Skeletal muscle satellite cell (primary cell): ENCODE results near the gene APC. TPM values are rescaled to one million over a fixed set of nuclear protein-coding genes. Genes with fewer than 3 reads are reported as not detected.

Experiments
- H3K27me3 ChIP-seq: 2 replicates; pipeline ENCODE4 v1.7.0; 2013; ENCODE audit warnings: low read length; ENCODE audit not compliant: control insufficient read depth, insufficient read depth
- H3K36me3 ChIP-seq: 2 replicates; pipeline ENCODE4 v1.7.0; 2013; ENCODE audit warnings: mild to moderate bottlenecking, control low read depth, low read length; ENCODE audit not compliant: insufficient read depth
- H3K4me1 ChIP-seq: 2 replicates; pipeline ENCODE4 v1.7.0; 2013; ENCODE audit warnings: low read length; ENCODE audit not compliant: control insufficient read depth, insufficient read depth
- H3K4me2 ChIP-seq: 2 replicates; pipeline ENCODE4 v1.7.0; 2013; ENCODE audit warnings: mild to moderate bottlenecking, low read length
- H3K4me3 ChIP-seq: 2 replicates; pipeline ENCODE4 v1.7.0; 2013; ENCODE audit warnings: low read length
- H3K9ac ChIP-seq: 2 replicates; pipeline ENCODE4 v1.7.0; 2013; ENCODE audit warnings: mild to moderate bottlenecking, low read depth, low read length, moderate library complexity
- H3K9me3 ChIP-seq: replicated peaks from 2 replicates; pipeline ENCODE4 v1.7.0; 2013; ENCODE audit warnings: mild to moderate bottlenecking, control low read depth, low read length
- total RNA-seq: library from RNA; depleted of rRNA; stranded (reverse); fragments of >200 nt; gene quantifications from 2 replicates; pipeline ENCODE4 v1.2.3, GENCODE V29; 2012; rRNA removed

Gene APC
- 48.2 and 56.6 TPM in 2 replicates for total RNA-seq

DNA sequence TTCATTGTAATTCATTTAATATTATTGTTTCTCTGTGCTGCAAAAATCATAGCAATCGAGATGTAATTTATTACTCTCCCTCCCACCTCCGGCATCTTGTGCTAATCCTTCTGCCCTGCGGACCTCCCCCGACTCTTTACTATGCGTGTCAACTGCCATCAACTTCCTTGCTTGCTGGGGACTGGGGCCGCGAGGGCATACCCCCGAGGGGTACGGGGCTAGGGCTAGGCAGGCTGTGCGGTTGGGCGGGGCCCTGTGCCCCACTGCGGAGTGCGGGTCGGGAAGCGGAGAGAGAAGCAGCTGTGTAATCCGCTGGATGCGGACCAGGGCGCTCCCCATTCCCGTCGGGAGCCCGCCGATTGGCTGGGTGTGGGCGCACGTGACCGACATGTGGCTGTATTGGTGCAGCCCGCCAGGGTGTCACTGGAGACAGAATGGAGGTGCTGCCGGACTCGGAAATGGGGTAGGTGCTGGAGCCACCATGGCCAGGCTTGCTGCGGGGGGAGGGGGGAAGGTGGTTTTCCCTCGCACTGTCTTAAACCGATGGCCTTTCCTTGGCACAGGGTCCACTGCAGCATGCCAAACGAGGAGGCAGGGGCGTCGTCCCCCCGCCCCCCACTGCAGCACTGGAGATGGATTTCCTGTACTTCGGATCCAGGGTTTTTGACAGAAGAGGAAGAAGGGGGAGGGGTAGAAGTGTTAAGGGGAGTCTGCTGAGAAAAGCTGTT is at the start of gene APC:
APC (plus strand) TSS at position 423 of the 728 bp plus-strand sequence. CDS start 17,006 bp downstream, outside the sequence.
- Histone ChIP-seq H3K36me3 (no peaks in the 10 kb centered on the region), H3K9ac (peak within 1 kb of the TSS; percentile 82), H3K4me2 (peak within 1 kb of the TSS; percentile 94), H3K9me3 (no peaks in the 10 kb centered on the region), H3K4me3 (peak within 1 kb of the TSS; percentile 82), H3K4me1 (peaks cover 41% of the 10 kb centered on the region), H3K27me3 (no peaks in the 10 kb centered on the region)

- no peaks in the 10 kb centered on the region for H3K27me3 ChIP-seq
- H3K9me3 ChIP-seq: no peaks in the 10 kb centered on the region
- H3K9ac ChIP-seq: no peak overlapping the region
- no peak overlapping the region for H3K4me2 ChIP-seq
- peaks cover 15% of the 10 kb centered on the region for H3K4me1 ChIP-seq
- H3K4me3 ChIP-seq: no peak overlapping the region
- no peaks in the 10 kb centered on the region for H3K36me3 ChIP-seq
These were observed 48.4 kb upstream of the APC start for GRCh38 chr5:112689155-112689909.

GRCh38 chr5:112690605-112691338 is 46.9 kb upstream of the APC start:
- no peaks in the 10 kb centered on the region for H3K36me3 ChIP-seq
- no peak overlapping the region for H3K9ac ChIP-seq
- H3K4me1 ChIP-seq: peaks cover 9% of the 10 kb centered on the region
- no peaks in the 10 kb centered on the region for H3K9me3 ChIP-seq
- H3K4me2 ChIP-seq: no peak overlapping the region
- no peaks in the 10 kb centered on the region for H3K27me3 ChIP-seq
- no peak overlapping the region for H3K4me3 ChIP-seq

GRCh38 chr5:112691339-112691680 is 46.4 kb upstream of the APC start:
- Histone ChIP-seq H3K27me3 (no peaks in the 10 kb centered on the region), H3K36me3 (no peaks in the 10 kb centered on the region), H3K9me3 (no peaks in the 10 kb centered on the region)

GRCh38 chr5:112691758-112692157 is 45.9 kb upstream of the APC start:
- Histone ChIP-seq H3K9me3 (no peaks in the 10 kb centered on the region), H3K36me3 (no peaks in the 10 kb centered on the region), H3K4me2 (no peak overlapping the region), H3K4me3 (no peak overlapping the region), H3K27me3 (no peaks in the 10 kb centered on the region), H3K4me1 (peaks cover 7% of the 10 kb centered on the region), H3K9ac (no peak overlapping the region)

More at GRCh38 chr5:112691339-112691680, 46.4 kb upstream of the APC start:
- Histone ChIP-seq H3K9ac (no peak overlapping the region), H3K4me2 (no peak overlapping the region), H3K4me1 (peaks cover 7% of the 10 kb centered on the region), H3K4me3 (no peak overlapping the region)

- Histone ChIP-seq H3K9ac (no peak overlapping the region), H3K27me3 (no peaks in the 10 kb centered on the region), H3K9me3 (no peaks in the 10 kb centered on the region), H3K4me1 (peaks cover 7% of the 10 kb centered on the region), H3K4me3 (no peak overlapping the region), H3K36me3 (no peaks in the 10 kb centered on the region), H3K4me2 (no peak overlapping the region)
These were observed 45.2 kb upstream of the APC start for GRCh38 chr5:112692472-112692871.

DNA sequence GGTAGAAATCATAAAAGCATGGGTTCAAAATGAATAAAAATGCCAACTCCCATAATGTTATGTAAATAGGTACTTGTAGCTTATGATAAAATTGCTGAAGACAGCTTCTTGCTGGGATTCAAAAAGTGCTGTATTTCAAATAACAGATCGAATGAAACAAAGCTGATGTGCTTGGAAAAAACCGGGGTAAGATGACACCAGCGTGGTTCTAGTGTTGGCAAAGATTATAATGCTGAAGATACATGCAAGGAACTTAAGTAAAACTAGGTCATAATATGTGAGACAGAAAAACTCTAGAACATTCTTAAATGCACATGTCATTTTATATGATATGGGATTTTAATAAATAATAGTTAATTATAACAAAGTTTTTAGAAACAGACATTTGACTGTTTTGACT is 44.4 kb upstream of the APC start:
- Histone ChIP-seq H3K36me3 (no peaks in the 10 kb centered on the region), H3K9ac (no peak overlapping the region), H3K4me2 (no peak overlapping the region), H3K4me1 (peaks cover 7% of the 10 kb centered on the region), H3K4me3 (no peak overlapping the region), H3K9me3 (no peaks in the 10 kb centered on the region), H3K27me3 (no peaks in the 10 kb centered on the region)

DNA sequence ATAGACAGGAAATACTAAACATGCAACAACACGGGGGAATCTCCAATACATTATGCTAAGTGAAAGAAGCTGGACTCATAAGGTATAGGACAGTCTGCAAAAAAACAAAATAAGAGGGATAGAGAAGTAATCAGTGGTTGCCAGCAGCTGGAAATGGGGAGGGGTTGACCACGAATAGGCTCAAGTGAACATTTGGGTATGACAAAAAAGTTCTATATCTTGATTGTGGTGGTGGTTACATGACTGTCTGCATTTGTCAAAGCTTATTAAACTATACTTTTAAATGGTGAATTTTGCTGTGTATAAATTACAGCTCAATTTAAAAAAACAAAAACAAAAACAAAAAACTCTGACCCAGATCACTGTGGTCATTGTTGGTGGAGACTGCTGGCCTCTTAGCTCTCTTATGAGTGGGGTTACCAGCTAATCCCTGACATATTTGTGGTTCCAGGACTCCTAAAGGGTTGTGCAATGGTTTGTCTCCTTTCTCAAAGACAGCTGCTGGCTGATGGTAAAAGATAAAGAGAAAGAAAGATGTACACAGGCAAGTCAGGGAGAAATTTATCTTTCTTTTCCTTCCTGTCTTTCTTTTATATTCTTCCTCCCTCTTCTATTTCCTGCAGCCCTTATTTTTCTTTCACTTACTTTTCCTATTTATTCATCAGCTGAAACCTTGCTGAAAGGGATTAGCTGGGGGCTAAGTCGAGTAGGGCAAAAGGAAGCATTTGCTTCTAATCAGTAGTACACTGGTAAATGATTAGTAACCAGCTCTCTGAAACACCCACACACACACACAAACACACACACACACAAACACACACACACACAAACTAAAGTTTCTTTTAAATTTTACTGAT is 42.6 kb upstream of the APC start:
- H3K4me1 ChIP-seq: peaks cover 7% of the 10 kb centered on the region
- no peak overlapping the region for H3K4me3 ChIP-seq
- H3K36me3 ChIP-seq: no peaks in the 10 kb centered on the region
- H3K9me3 ChIP-seq: no peaks in the 10 kb centered on the region
- H3K27me3 ChIP-seq: no peaks in the 10 kb centered on the region
- H3K9ac ChIP-seq: peak overlapping the region; percentile 32
- peak overlapping the region; percentile 44 for H3K4me2 ChIP-seq

DNA sequence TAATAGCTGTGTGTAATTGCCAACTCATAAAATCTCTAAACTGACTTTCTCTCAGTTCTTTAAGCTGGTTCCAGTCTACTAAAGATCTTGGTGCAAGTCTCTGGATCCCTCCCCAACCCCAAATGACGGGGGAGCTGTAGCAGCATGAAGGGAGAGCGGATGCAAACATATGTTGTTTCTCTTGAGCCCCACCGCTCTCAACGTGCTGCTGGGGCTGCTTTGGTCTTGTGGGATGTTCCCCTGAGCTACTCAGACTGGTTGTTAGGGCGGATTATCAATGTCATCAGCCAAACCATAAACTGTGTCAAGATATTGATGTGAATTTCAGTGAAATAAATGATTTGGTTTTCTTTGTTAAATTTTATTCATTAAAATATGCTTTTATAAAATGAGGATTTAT is 40.9 kb upstream of the APC start:
- no peaks in the 10 kb centered on the region for H3K36me3 ChIP-seq
- H3K4me2 ChIP-seq: no peak overlapping the region
- H3K9me3 ChIP-seq: no peaks in the 10 kb centered on the region
- H3K9ac ChIP-seq: no peak overlapping the region
- H3K4me1 ChIP-seq: peaks cover 7% of the 10 kb centered on the region
- H3K27me3 ChIP-seq: no peaks in the 10 kb centered on the region
- no peak overlapping the region for H3K4me3 ChIP-seq

GRCh38 chr5:112697322-112697721 is 40.4 kb upstream of the APC start:
- H3K4me3 ChIP-seq: no peak overlapping the region
- H3K4me2 ChIP-seq: peak overlapping the region; percentile 31
- H3K4me1 ChIP-seq: peaks cover 7% of the 10 kb centered on the region
- no peaks in the 10 kb centered on the region for H3K36me3 ChIP-seq
- H3K27me3 ChIP-seq: no peaks in the 10 kb centered on the region
- H3K9me3 ChIP-seq: no peaks in the 10 kb centered on the region
- H3K9ac ChIP-seq: no peak overlapping the region

DNA sequence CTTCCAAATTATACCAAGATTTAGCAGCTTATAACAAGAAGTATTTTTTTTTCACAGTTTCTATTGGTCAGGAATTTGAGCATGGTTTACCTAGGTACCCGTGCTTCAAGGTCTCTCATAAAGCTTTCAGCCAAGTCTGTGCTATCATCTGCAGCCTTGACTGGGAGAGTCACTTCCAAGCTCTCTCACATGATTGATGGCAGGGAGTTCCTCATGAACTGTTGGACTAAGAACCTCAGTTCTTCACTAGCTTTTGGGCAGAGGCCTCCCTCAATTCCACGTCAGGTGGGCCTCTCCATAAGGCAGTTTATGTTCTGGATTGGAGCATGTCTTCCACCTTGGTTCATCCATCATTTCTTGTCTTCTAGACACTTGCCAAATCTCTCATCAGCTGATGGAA is 39.9 kb upstream of the APC start:
- Histone ChIP-seq H3K9ac (no peak overlapping the region), H3K4me1 (peaks cover 7% of the 10 kb centered on the region), H3K36me3 (no peaks in the 10 kb centered on the region), H3K9me3 (no peaks in the 10 kb centered on the region), H3K27me3 (no peaks in the 10 kb centered on the region), H3K4me2 (no peak overlapping the region), H3K4me3 (no peak overlapping the region)
